Astrocyte (in vitro differentiated cells and primary cell): ENCODE results near the gene NDOR1.

ENCODE experiments used
- CTCF ChIP-seq: IDR thresholded peaks from 2 replicates; pipeline ENCODE4 v1.5.1; 2011; ENCODE audit warnings: low read depth, mild to moderate bottlenecking, inconsistent platforms, low read length, moderate library complexity; ENCODE audit not compliant: insufficient read depth
- EZH2 ChIP-seq: IDR thresholded peaks from 2 replicates; pipeline ENCODE4 v1.6.1; 2012; ENCODE audit warnings: mild to moderate bottlenecking, low read length, inconsistent platforms; ENCODE audit not compliant: insufficient read depth

GRCh38 chr9:137167277-137167746 lies 38.2 kb upstream of the NDOR1 start:
- TF ChIP-seq CTCF: no peak
- TF ChIP-seq EZH2: no peak
